HL-60 (cell line): ENCODE data around the gene NDUFV2.

Experiments used
- CTCF ChIP-seq: IDR thresholded peaks from one replicate; pipeline ENCODE4 v1.5.1; 2011; ENCODE audit warnings: low read length, control low read depth, inconsistent platforms; ENCODE audit not compliant: insufficient read depth
- GABPA ChIP-seq: IDR thresholded peaks from 2 replicates; pipeline ENCODE4 v1.6.1; 2012; ENCODE audit warnings: low read depth
- POLR2AphosphoS5 ChIP-seq: IDR thresholded peaks from 2 replicates; pipeline ENCODE4 v1.6.1; 2012; ENCODE audit warnings: low read depth
- REST ChIP-seq: IDR thresholded peaks from 2 replicates; pipeline ENCODE4 v1.6.1; 2012; ENCODE audit warnings: low read depth; ENCODE audit not compliant: insufficient replicate concordance
- SPI1 ChIP-seq: IDR thresholded peaks from 2 replicates; pipeline ENCODE4 v1.6.1; 2012; ENCODE audit warnings: low read depth, mild to moderate bottlenecking, borderline replicate concordance

GRCh38 chr18:9086015-9086414 lies 16.5 kb upstream of the NDUFV2 start:
- TF ChIP-seq CTCF (no peak), REST (no peak), POLR2AphosphoS5 (no peak), GABPA (no peak), SPI1 (no peak)
